ENCODE data around the gene HNRNPA1L2.
"Not testable (repeated sequence)": the region's sequence is repeated elsewhere in the genome, so short reads cannot be mapped to it uniquely, and the experiment has no call there.

Gene HNRNPA1L2

DNA sequence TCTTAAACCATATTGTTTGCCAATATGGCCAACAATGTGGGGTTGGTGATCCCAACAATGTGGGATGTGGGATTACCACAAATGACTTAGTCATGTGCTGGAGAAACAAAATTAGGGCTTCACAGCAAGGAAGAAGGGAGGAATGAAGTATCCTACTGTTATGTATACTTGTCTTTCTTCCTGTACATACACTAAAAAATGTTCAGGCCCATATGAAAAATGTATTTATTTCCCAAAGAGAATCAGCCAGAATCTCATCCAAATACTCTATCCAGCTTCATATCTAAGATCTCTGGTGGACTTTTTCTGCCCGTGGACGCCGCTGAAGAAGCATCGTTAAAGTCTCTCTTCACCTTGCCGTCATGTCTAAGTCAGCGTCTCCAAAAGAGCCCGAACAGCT is at the start of gene HNRNPA1L2:
Gene HNRNPA1L2 (plus strand): TSS at position 301 of the 400 bp plus-strand sequence. CDS start 62 bp downstream, at position 363.
- CTCF ChIA-PET = no interaction called here
- POLR2A ChIA-PET = no interaction called here
- Histone ChIP-seq H3K4me3 (ENCODE audit: low read depth, low read length) (no peak within 1 kb of the TSS), H3K9me3 (ENCODE audit: control insufficient read depth, insufficient read depth, low read depth, low read length) (no peaks in the 10 kb centered on the region), H3K4me1 (ENCODE audit: control insufficient read depth, insufficient read depth, low read length) (no peaks in the 10 kb centered on the region), H3K36me3 (ENCODE audit: control insufficient read depth in 2 of 2, insufficient read depth in 1 of 2, low read length in 2 of 2) (peaks cover 4 to 29% of the 10 kb centered on the region in 2 experiments; a peak in 2 of 3 replicates), H3K27ac (ENCODE audit: extremely low read depth, low read depth, low read length) (no peak within 1 kb of the TSS)
- TF ChIP-seq ZNF19 (tag by site-specific recombination; IDR thresholded peaks at IDR 0.05; ENCODE audit: low read depth) (no peak), SP3 (tag by site-specific recombination; IDR thresholded peaks at IDR 0.05) (no peak), ZNF501 (tag by site-specific recombination; IDR thresholded peaks at IDR 0.05) (no peak), ZNF48 (tag by site-specific recombination; IDR thresholded peaks at IDR 0.05) (no peak)

DNA sequence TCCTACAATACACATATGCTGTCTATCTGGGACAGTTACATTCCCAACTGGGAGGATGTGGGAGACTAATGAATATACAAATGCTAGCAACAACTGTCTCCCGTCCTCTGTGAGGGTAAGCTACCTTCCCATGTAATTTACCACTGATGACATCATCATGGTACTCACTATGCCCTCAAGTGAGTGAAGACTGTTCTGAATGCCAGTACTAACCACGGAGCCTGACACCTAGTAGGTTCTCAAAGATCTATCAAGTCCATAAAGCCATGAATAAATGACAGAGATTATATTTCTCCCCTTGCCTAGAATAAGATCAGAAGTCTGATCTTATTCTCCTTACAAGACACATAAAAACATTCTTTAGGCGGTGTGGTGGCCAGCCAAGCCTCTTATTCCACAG is 49.1 kb upstream of the HNRNPA1L2 start:
- CTCF ChIA-PET, POLR2A ChIA-PET: not testable (repeated sequence)
- peak; percentile 70 for TF ChIP-seq ZNF335 (tag by site-specific recombination; conservative IDR thresholded peaks at IDR 0.05)
- TF ChIP-seq, protein P1, sequence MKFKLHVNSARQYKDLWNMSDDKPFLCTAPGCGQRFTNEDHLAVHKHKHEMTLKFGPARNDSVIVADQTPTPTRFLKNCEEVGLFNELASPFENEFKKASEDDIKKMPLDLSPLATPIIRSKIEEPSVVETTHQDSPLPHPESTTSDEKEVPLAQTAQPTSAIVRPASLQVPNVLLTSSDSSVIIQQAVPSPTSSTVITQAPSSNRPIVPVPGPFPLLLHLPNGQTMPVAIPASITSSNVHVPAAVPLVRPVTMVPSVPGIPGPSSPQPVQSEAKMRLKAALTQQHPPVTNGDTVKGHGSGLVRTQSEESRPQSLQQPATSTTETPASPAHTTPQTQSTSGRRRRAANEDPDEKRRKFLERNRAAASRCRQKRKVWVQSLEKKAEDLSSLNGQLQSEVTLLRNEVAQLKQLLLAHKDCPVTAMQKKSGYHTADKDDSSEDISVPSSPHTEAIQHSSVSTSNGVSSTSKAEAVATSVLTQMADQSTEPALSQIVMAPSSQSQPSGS (tag by site-specific recombination; IDR thresholded peaks at IDR 0.05; ENCODE audit: low read depth) = peak; percentile 54; the same call in 1 of the 2 replicates

DNA sequence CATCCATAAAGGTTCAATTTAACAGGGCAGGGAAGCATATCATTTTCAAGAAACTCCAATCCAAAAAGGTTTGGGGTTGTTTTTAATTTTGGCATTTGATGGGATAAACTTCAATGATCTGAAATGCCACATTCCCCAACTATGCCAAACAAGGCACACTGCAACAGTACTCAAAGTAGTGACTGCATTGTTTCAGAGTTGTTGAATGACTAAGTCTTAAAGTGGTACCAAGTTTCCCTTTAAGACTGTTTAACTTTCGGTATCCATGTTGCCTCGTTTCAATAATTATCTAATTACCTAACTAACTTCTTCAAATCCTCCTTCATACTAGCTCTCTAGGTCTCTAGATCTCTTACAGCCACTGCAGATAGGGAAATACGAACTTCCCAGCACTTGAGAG is 48.4 kb upstream of the HNRNPA1L2 start:
- H3K36me3 ChIP-seq (ENCODE audit: control insufficient read depth in 2 of 2, insufficient read depth in 1 of 2, low read length in 2 of 2); CTCF ChIA-PET; H3K4me1 ChIP-seq (ENCODE audit: control insufficient read depth, insufficient read depth, low read length); H3K9me3 ChIP-seq (ENCODE audit: control insufficient read depth, insufficient read depth, low read depth, low read length); H3K27ac ChIP-seq (ENCODE audit: extremely low read depth, low read depth, low read length); H3K4me3 ChIP-seq (ENCODE audit: low read depth, low read length); POLR2A ChIA-PET: not testable (repeated sequence)

More for the DNA sequence above, 49.1 kb upstream of the HNRNPA1L2 start:
- not testable (repeated sequence) for H3K9me3 ChIP-seq (ENCODE audit: control insufficient read depth, insufficient read depth, low read depth, low read length); H3K36me3 ChIP-seq (ENCODE audit: control insufficient read depth in 2 of 2, insufficient read depth in 1 of 2, low read length in 2 of 2); H3K4me3 ChIP-seq (ENCODE audit: low read depth, low read length); H3K27ac ChIP-seq (ENCODE audit: extremely low read depth, low read depth, low read length); H3K4me1 ChIP-seq (ENCODE audit: control insufficient read depth, insufficient read depth, low read length)

DNA sequence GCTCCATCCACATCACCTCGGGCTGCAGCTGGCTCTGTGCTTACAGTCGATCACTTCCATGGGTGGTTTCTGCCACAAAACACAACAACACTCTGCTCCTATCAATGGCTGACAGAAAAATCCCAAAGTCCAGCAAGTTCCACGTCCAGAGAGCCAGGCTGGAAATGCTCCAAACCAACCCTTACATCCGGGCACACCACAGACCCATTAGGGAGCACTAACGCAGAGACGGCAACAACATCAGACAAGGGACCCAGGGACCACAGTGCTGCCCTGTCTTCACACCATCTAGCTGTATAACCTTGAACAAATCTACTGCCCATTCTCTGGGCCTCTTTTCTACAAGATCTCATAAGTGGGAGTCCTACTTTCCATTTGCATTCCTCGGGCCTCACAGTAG is 47.9 kb upstream of the HNRNPA1L2 start:
- POLR2A ChIA-PET; H3K27ac ChIP-seq (ENCODE audit: extremely low read depth, low read depth, low read length); H3K4me3 ChIP-seq (ENCODE audit: low read depth, low read length); CTCF ChIA-PET; H3K36me3 ChIP-seq (ENCODE audit: control insufficient read depth in 2 of 2, insufficient read depth in 1 of 2, low read length in 2 of 2); H3K4me1 ChIP-seq (ENCODE audit: control insufficient read depth, insufficient read depth, low read length); H3K9me3 ChIP-seq (ENCODE audit: control insufficient read depth, insufficient read depth, low read depth, low read length): not testable (repeated sequence)

DNA sequence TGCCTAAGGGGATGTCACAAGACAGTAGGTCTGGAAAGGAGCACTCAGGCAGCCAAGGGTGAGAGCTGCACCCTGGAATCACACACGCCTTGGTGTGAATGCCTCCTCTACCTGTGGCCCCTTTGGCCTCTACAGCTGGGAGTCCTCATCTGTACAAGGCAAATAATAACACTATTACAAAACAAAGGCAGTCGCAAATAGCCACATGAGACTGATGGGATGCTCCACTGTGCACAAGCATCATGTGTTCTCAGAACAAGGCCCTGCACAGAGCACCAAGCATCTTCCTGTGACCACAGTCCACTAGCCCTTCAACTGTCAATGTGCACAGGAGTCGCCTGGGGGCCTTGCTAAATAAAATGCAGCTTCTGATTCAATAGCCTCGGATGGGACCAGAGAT is 44.6 kb upstream of the HNRNPA1L2 start:
- ChIA-PET CTCF (no interaction called here), POLR2A (no interaction called here)
- Histone ChIP-seq H3K9me3 (ENCODE audit: control insufficient read depth, insufficient read depth, low read depth, low read length) (no peaks in the 10 kb centered on the region), H3K36me3 (ENCODE audit: control insufficient read depth in 2 of 2, insufficient read depth in 1 of 2, low read length in 2 of 2) (no peaks in the 10 kb centered on the region), H3K4me3 (ENCODE audit: low read depth, low read length) (no peak overlapping the region), H3K27ac (ENCODE audit: extremely low read depth, low read depth, low read length) (no peak overlapping the region), H3K4me1 (ENCODE audit: control insufficient read depth, insufficient read depth, low read length) (no peaks in the 10 kb centered on the region)
- TF ChIP-seq KLF10 (tag by site-specific recombination; IDR thresholded peaks at IDR 0.05) = no peak
- no peak for TF ChIP-seq ZNF157 (tag by site-specific recombination; IDR thresholded peaks at IDR 0.05)
- TF ChIP-seq ZNF777 (tag by site-specific recombination; IDR thresholded peaks at IDR 0.05; ENCODE audit: borderline replicate concordance) = no peak
- TF ChIP-seq, protein P2, sequence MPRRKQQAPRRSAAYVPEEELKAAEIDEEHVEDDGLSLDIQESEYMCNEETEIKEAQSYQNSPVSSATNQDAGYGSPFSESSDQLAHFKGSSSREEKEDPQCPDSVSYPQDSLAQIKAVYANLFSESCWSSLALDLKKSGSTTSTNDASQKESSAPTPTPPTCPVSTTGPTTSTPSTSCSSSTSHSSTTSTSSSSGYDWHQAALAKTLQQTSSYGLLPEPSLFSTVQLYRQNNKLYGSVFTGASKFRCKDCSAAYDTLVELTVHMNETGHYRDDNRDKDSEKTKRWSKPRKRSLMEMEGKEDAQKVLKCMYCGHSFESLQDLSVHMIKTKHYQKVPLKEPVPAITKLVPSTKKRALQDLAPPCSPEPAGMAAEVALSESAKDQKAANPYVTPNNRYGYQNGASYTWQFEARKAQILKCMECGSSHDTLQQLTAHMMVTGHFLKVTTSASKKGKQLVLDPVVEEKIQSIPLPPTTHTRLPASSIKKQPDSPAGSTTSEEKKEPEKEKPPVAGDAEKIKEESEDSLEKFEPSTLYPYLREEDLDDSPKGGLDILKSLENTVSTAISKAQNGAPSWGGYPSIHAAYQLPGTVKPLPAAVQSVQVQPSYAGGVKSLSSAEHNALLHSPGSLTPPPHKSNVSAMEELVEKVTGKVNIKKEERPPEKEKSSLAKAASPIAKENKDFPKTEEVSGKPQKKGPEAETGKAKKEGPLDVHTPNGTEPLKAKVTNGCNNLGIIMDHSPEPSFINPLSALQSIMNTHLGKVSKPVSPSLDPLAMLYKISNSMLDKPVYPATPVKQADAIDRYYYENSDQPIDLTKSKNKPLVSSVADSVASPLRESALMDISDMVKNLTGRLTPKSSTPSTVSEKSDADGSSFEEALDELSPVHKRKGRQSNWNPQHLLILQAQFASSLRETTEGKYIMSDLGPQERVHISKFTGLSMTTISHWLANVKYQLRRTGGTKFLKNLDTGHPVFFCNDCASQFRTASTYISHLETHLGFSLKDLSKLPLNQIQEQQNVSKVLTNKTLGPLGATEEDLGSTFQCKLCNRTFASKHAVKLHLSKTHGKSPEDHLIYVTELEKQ (tag by site-specific recombination; IDR thresholded peaks at IDR 0.05; ENCODE audit: borderline replicate concordance) = no peak
- no peak for TF ChIP-seq ZNF544 (tag by site-specific recombination; IDR thresholded peaks at IDR 0.05)
